HK-2 (cell line): ENCODE data around the gene NDUFB5.
A peak's percentile ranks its signal among the peaks of the same experiment; 100 is the strongest.

Experiments used
- DNase-seq: peaks from one replicate; pipeline ENCODE4 v3.0.0-alpha.2; 2018; ENCODE audit not compliant: unreplicated experiment

The NDUFB5 gene

GRCh38 chr3:179604321-179605078, at the start of gene NDUFB5, which contains the start of gene MRPL47:
NDUFB5 (plus strand) TSS chr3:179604794; CDS start chr3:179604816, 22 bp downstream.
MRPL47 (minus strand) TSS chr3:179604638; CDS start chr3:179604624, 14 bp downstream.
- DNase-seq = peak; percentile 90

- DNase-seq = peak; percentile 62
Measured at GRCh38 chr3:179558742-179559364, 45.7 kb upstream of the NDUFB5 start.

- DNase-seq = peak; percentile 21
Measured at GRCh38 chr3:179560791-179561190, 43.8 kb upstream of the NDUFB5 start.

GRCh38 chr3:179562591-179563270, 41.9 kb upstream of the NDUFB5 start, which contains the start of gene ACTL6A:
ACTL6A (plus strand) TSS chr3:179562926; CDS start chr3:179563093, 167 bp downstream.
- DNase-seq = peak; percentile 100

- DNase-seq = peak; percentile 86
Measured at GRCh38 chr3:179563271-179563783, 41.3 kb upstream of the NDUFB5 start.

GRCh38 chr3:179565496-179565895, 39.1 kb upstream of the NDUFB5 start:
- no peak for DNase-seq

GRCh38 chr3:179580992-179581391, 23.6 kb upstream of the NDUFB5 start:
- no peak for DNase-seq

- DNase-seq = no peak
Measured at GRCh38 chr3:179589143-179589542, 15.5 kb upstream of the NDUFB5 start.

- no peak for DNase-seq
Measured at GRCh38 chr3:179590669-179591068, 13.9 kb upstream of the NDUFB5 start.

- DNase-seq = no peak
Measured at GRCh38 chr3:179591313-179591712, 13.3 kb upstream of the NDUFB5 start.

- no peak for DNase-seq
Measured at GRCh38 chr3:179599531-179599930, 5.1 kb upstream of the NDUFB5 start.

GRCh38 chr3:179603321-179603720, 1.3 kb upstream of the NDUFB5 start:
- DNase-seq = no peak

GRCh38 chr3:179603831-179604230, 763 bp upstream of the NDUFB5 start:
- no peak for DNase-seq

- DNase-seq = no peak
Measured at GRCh38 chr3:179606534-179607085, 2.0 kb downstream of the NDUFB5 start.

- DNase-seq = no peak
Measured at GRCh38 chr3:179608931-179609720, 4.5 kb downstream of the NDUFB5 start.

GRCh38 chr3:179610066-179610465, 5.5 kb downstream of the NDUFB5 start:
- DNase-seq = no peak

GRCh38 chr3:179613807-179614206, 9.2 kb downstream of the NDUFB5 start:
- DNase-seq = no peak

- no peak for DNase-seq
Measured at GRCh38 chr3:179615458-179616173, 11.0 kb downstream of the NDUFB5 start.

GRCh38 chr3:179622023-179622422, 17.4 kb downstream of the NDUFB5 start:
- DNase-seq = no peak

GRCh38 chr3:179624451-179624850, 19.9 kb downstream of the NDUFB5 start:
- DNase-seq = no peak
